HEK293 (cell line): ENCODE measurements around the gene COPG1.

Source experiments
- CTCF ChIA-PET: fragments of 350-600 bp; formaldehyde crosslinking; extraction: SDS; loops from one replicate; lab custom pipeline; 2021; ENCODE audit warnings: antibody characterized with exemption; lab: Yijun Ruan, JAX
- POLR2A ChIA-PET: fragments of 300-600 bp; formaldehyde crosslinking; extraction: SDS; loops from one replicate; lab custom pipeline; 2020; ENCODE audit warnings: antibody characterized with exemption, inconsistent platforms; lab: Yijun Ruan, JAX
- H3K27ac ChIP-seq: fragments of 200-500 bp; sonication (Bioruptor generic); 2 replicates; pipeline ENCODE4 v1.5.1; 2014; ENCODE audit warnings: low read depth, low read length, control low read depth, inconsistent platforms; ENCODE audit errors: extremely low read depth
- H3K36me3 ChIP-seq, 2 experiments: fragments of 200-500 bp in 1 of 2; sonication (Bioruptor generic) in 1 of 2; 1 replicate in 1 of 2; 2 replicates in 1 of 2; pipeline ENCODE4 v1.5.1; 2014 to 2017; ENCODE audit warnings: inconsistent platforms in 2 of 2, low read length in 2 of 2; ENCODE audit not compliant: control insufficient read depth in 2 of 2, insufficient read depth in 1 of 2
- H3K4me1 ChIP-seq: fragments of 200-500 bp; sonication (Bioruptor generic); 2 replicates; pipeline ENCODE4 v1.5.1; 2014; ENCODE audit warnings: mild to moderate bottlenecking, low read length, inconsistent platforms; ENCODE audit not compliant: control insufficient read depth, insufficient read depth
- H3K4me3 ChIP-seq: 2 replicates; pipeline ENCODE4 v1.5.1; 2011; ENCODE audit warnings: low read depth, mild to moderate bottlenecking, control low read depth, low read length, moderate library complexity
- H3K9me3 ChIP-seq: fragments of 200-500 bp; sonication (Bioruptor generic); 2 replicates; pipeline ENCODE4 v1.5.1; 2014; ENCODE audit warnings: low read depth, low read length, inconsistent platforms; ENCODE audit not compliant: control insufficient read depth, insufficient read depth
- GLIS1 ChIP-seq: fragments of 450-650 bp; formaldehyde crosslinking; IDR thresholded peaks from 2 replicates; pipeline ENCODE4 v1.5.1; 2016; ENCODE audit warnings: missing biosample characterization, missing genetic modification characterization
- MZF1 ChIP-seq: fragments of 450-650 bp; formaldehyde crosslinking; IDR thresholded peaks from 2 replicates; pipeline ENCODE4 v1.5.1; 2017; ENCODE audit warnings: missing biosample characterization, missing genetic modification characterization, borderline replicate concordance
- PRDM1 ChIP-seq: fragments of 450-650 bp; formaldehyde crosslinking; IDR thresholded peaks from 2 replicates; pipeline ENCODE4; 2016; ENCODE audit warnings: missing biosample characterization, missing genetic modification characterization
- REST ChIP-seq: fragments of 450-650 bp; formaldehyde crosslinking; IDR thresholded peaks from 2 replicates; pipeline ENCODE4 v1.5.1; 2016; ENCODE audit warnings: missing biosample characterization, missing genetic modification characterization
- SCRT2 ChIP-seq: fragments of 450-650 bp; formaldehyde crosslinking; IDR thresholded peaks from 2 replicates; pipeline ENCODE4 v1.5.1; 2016; ENCODE audit warnings: missing biosample characterization, missing genetic modification characterization
- YY1 ChIP-seq: fragments of 450-650 bp; formaldehyde crosslinking; IDR thresholded peaks from 2 replicates; pipeline ENCODE4 v1.5.1; 2018; ENCODE audit warnings: missing biosample characterization, missing genetic modification characterization
- ZBTB10 ChIP-seq: fragments of 450-650 bp; formaldehyde crosslinking; IDR thresholded peaks from 2 replicates; pipeline ENCODE4 v1.5.1; 2016; ENCODE audit warnings: missing biosample characterization, missing genetic modification characterization
- ZBTB11 ChIP-seq: fragments of 450-650 bp; formaldehyde crosslinking; conservative IDR thresholded peaks from 2 replicates; pipeline ENCODE4 v1.5.1; 2016; ENCODE audit warnings: low read depth, missing biosample characterization, missing genetic modification characterization
- ZBTB17 ChIP-seq: fragments of 450-650 bp; formaldehyde crosslinking; IDR thresholded peaks from 2 replicates; pipeline ENCODE4 v1.5.1; 2016; ENCODE audit warnings: missing biosample characterization, missing genetic modification characterization
- ZFP41 ChIP-seq: fragments of 450-650 bp; formaldehyde crosslinking; IDR thresholded peaks from 2 replicates; pipeline ENCODE4 v1.5.1; 2016; ENCODE audit warnings: missing biosample characterization, missing genetic modification characterization, borderline replicate concordance
- ZFP69B ChIP-seq: fragments of 450-650 bp; formaldehyde crosslinking; IDR thresholded peaks from 2 replicates; pipeline ENCODE4 v1.5.1; 2016; ENCODE audit warnings: missing biosample characterization, missing genetic modification characterization
- ZNF121 ChIP-seq: fragments of 450-650 bp; formaldehyde crosslinking; IDR thresholded peaks from 2 replicates; pipeline ENCODE4 v1.5.1; 2016; ENCODE audit warnings: missing biosample characterization, missing genetic modification characterization
- ZNF18 ChIP-seq: fragments of 450-650 bp; formaldehyde crosslinking; IDR thresholded peaks from 2 replicates; pipeline ENCODE4 v1.5.1; 2016; ENCODE audit warnings: missing biosample characterization, missing genetic modification characterization
- ZNF211 ChIP-seq: fragments of 450-650 bp; formaldehyde crosslinking; IDR thresholded peaks from 2 replicates; pipeline ENCODE4 v1.5.1; 2016; ENCODE audit warnings: low read depth, missing biosample characterization, missing genetic modification characterization
- ZNF280D ChIP-seq: fragments of 450-650 bp; formaldehyde crosslinking; IDR thresholded peaks from 2 replicates; pipeline ENCODE4 v1.5.1; 2016; ENCODE audit warnings: missing biosample characterization, missing genetic modification characterization
- ZNF423 ChIP-seq: fragments of 450-650 bp; formaldehyde crosslinking; IDR thresholded peaks from 2 replicates; pipeline ENCODE4 v1.5.1; 2016; ENCODE audit warnings: missing biosample characterization, missing genetic modification characterization
- ZNF530 ChIP-seq: fragments of 450-650 bp; formaldehyde crosslinking; IDR thresholded peaks from 2 replicates; pipeline ENCODE4 v1.5.1; 2016; ENCODE audit warnings: low read depth, missing biosample characterization, missing genetic modification characterization
- ZNF549 ChIP-seq: fragments of 450-650 bp; IDR thresholded peaks from 2 replicates; pipeline ENCODE4 v1.5.1; 2018; ENCODE audit warnings: missing biosample characterization, missing genetic modification characterization, mild to moderate bottlenecking, inconsistent platforms, moderate library complexity

Gene COPG1

GRCh38 chr3:129230311-129231019, 18.9 kb upstream of the COPG1 start:
- ChIA-PET CTCF (interaction anchor here (0.9 to 2.8 kb wide), 2 partner anchors 13 to 15 kb away, joined by 3 to 10 read pairs; no protein-coding TSS in a partner anchor), POLR2A (no interaction called here)
- TF ChIP-seq ZNF549 (tag by site-specific recombination): no peak
- no peak for TF ChIP-seq ZBTB10
- no peak for TF ChIP-seq ZFP69B
- TF ChIP-seq ZNF280D (tag by site-specific recombination): no peak
- TF ChIP-seq ZFP41 (tag by site-specific recombination): no peak
- TF ChIP-seq ZBTB11 (tag by site-specific recombination): no peak
- TF ChIP-seq ZNF211: no peak
- no peak for TF ChIP-seq ZNF530 (tag by site-specific recombination)
- no peak for TF ChIP-seq PRDM1 (tag by site-specific recombination)
- no peak for TF ChIP-seq ZNF121 (tag by site-specific recombination)
- no peak for TF ChIP-seq ZBTB17 (tag by site-specific recombination)
- TF ChIP-seq MZF1 (tag by site-specific recombination): no peak
- Histone ChIP-seq H3K4me3 (no peak overlapping the region), H3K4me1 (no peaks in the 10 kb centered on the region), H3K36me3 (no peaks in the 10 kb centered on the region), H3K27ac (no peak overlapping the region), H3K9me3 (no peaks in the 10 kb centered on the region)

- Histone ChIP-seq H3K4me1 (no peaks in the 10 kb centered on the region), H3K36me3 (no peaks in the 10 kb centered on the region), H3K9me3 (no peaks in the 10 kb centered on the region), H3K27ac (no peak overlapping the region), H3K4me3 (no peak overlapping the region)
- ChIA-PET POLR2A (no interaction called here), CTCF (interaction anchor here (0.7 to 0.9 kb wide), 2 partner anchors 12 to 14 kb away, joined by 3 read pairs; no protein-coding TSS in a partner anchor)
- TF ChIP-seq ZNF18 (tag by site-specific recombination): peak; percentile 67
- peak; percentile 57; the same call in 1 of the 2 replicates for TF ChIP-seq REST (tag by site-specific recombination)
- peak; percentile 80 for TF ChIP-seq SCRT2 (tag by site-specific recombination)
- TF ChIP-seq ZNF423 (tag by site-specific recombination): 0 out of 2 replicates have a peak, but pooled peaks have one; percentile 32
- TF ChIP-seq YY1: no peak
- peak; percentile 8; the same call in 1 of the 2 replicates for TF ChIP-seq GLIS1
These were observed 17.9 kb upstream of the COPG1 start for GRCh38 chr3:129231331-129232119.
